Nephron progenitor cell (in vitro differentiated cells): ENCODE data around the gene IKZF3.

Experiments used
- DNase-seq: peaks from one replicate; pipeline ENCODE4 v3.0.0; 2021
- H3K27ac Mint-ChIP-seq: 2 replicates; pipeline ENCODE4 v1.8.0; 2021; ENCODE audit warnings: mild to moderate bottlenecking, moderate library complexity, mixed read lengths
- H3K27me3 Mint-ChIP-seq: 2 replicates; pipeline ENCODE4 v1.8.0; 2021; ENCODE audit warnings: mild to moderate bottlenecking, low read depth, mixed read lengths; ENCODE audit not compliant: poor library complexity
- H3K36me3 Mint-ChIP-seq: 2 replicates; pipeline ENCODE4 v1.8.0; 2021; ENCODE audit warnings: low read depth, mixed read lengths
- H3K4me1 Mint-ChIP-seq: 2 replicates; pipeline ENCODE4 v1.8.0; 2021; ENCODE audit warnings: mixed read lengths
- H3K4me3 Mint-ChIP-seq: 2 replicates; pipeline ENCODE4 v1.8.0; 2021; ENCODE audit warnings: mild to moderate bottlenecking, moderate library complexity, mixed read lengths
- H3K9me3 Mint-ChIP-seq: 2 replicates; pipeline ENCODE4 v1.8.0; 2021; ENCODE audit warnings: mild to moderate bottlenecking, moderate library complexity, mixed read lengths
- TF ChIP-seq, protein P1 (sequence below): fragments of 200-600 bp; sonication (generic); IDR thresholded peaks from 2 replicates; pipeline ENCODE4 v1.5.0; 2021; ENCODE audit warnings: antibody characterized with exemption

IKZF3 gene

DNA sequence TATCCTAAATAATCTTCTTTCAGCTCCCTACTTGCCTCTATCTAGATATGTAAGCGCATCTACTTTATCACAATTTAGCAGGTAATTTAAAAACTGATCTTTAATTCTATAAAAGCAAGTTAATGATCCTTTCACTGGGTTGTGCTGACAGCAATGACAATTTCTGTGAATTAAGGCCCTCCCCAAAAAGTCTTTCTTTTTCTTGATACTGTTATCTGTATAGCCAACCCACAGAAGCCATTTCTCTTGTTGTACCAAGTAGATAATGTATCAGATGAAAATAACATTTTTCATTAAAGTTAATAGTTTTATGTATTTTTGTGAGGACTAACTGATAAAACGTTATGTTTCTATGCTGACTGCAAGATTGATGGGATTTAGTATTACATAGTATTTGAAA lies 7.7 kb upstream of the IKZF3 start:
- H3K36me3 Mint-ChIP-seq, result no peaks in the 10 kb centered on the region
- peaks cover 18% of the 10 kb centered on the region for H3K9me3 Mint-ChIP-seq
- H3K27me3 Mint-ChIP-seq, result peaks cover 51% of the 10 kb centered on the region
- no peak overlapping the region for H3K4me3 Mint-ChIP-seq
- H3K27ac Mint-ChIP-seq, result no peak overlapping the region
- TF ChIP-seq, protein P1, sequence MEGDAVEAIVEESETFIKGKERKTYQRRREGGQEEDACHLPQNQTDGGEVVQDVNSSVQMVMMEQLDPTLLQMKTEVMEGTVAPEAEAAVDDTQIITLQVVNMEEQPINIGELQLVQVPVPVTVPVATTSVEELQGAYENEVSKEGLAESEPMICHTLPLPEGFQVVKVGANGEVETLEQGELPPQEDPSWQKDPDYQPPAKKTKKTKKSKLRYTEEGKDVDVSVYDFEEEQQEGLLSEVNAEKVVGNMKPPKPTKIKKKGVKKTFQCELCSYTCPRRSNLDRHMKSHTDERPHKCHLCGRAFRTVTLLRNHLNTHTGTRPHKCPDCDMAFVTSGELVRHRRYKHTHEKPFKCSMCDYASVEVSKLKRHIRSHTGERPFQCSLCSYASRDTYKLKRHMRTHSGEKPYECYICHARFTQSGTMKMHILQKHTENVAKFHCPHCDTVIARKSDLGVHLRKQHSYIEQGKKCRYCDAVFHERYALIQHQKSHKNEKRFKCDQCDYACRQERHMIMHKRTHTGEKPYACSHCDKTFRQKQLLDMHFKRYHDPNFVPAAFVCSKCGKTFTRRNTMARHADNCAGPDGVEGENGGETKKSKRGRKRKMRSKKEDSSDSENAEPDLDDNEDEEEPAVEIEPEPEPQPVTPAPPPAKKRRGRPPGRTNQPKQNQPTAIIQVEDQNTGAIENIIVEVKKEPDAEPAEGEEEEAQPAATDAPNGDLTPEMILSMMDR, result no peak
- no peaks in the 10 kb centered on the region for H3K4me1 Mint-ChIP-seq
- no peak for DNase-seq

DNA sequence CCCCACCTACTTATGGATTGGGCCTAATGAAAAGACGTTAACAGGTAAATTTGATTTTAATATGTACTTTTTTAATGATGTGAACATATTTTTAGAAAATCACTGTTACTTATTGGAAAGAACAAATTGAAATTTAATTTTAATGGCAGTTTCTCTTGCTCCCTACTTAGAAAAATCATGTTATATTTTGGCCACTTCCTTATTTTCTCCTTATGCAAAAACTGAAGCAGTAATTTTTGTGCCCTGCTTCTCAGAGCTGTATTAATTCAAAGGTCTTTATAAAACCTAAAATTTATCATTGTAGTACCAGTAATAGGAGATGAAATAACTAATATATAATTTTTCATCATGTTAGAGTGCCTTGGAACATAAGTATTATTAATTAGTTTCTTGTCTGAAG lies 6.7 kb upstream of the IKZF3 start:
- Mint-ChIP-seq H3K27ac (no peak overlapping the region), H3K4me1 (no peaks in the 10 kb centered on the region), H3K4me3 (no peak overlapping the region), H3K27me3 (peaks cover 51% of the 10 kb centered on the region), H3K36me3 (no peaks in the 10 kb centered on the region), H3K9me3 (peaks cover 18% of the 10 kb centered on the region)
- TF ChIP-seq, protein P1, result no peak
- no peak for DNase-seq

DNA sequence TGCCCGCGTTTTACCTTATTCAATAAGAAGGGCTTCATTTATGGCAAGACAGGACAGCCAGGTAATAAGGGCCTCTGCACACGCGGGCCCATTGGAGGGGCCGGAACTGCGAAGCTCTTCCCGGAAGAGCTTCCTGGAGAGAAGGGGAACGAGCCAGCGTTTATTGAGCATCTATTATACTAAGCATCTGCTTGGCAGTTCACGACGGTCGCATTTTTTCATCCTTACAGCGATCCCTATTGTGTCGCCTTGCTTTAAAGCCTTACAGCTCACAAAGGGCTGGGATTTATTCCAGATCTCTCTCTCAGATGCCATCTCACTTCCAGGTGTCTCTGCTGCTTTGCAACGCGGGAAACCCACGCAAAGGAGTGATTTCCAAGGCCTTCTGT lies 4.4 kb upstream of the IKZF3 start:
- Mint-ChIP-seq H3K36me3 (peaks cover under 1% of the 10 kb centered on the region), H3K27me3 (peaks cover 58% of the 10 kb centered on the region), H3K4me1 (peaks cover 5% of the 10 kb centered on the region), H3K27ac (no peak overlapping the region), H3K4me3 (no peak overlapping the region), H3K9me3 (peaks cover 23% of the 10 kb centered on the region)
- DNase-seq, result no peak
- TF ChIP-seq, protein P1, result no peak

DNA sequence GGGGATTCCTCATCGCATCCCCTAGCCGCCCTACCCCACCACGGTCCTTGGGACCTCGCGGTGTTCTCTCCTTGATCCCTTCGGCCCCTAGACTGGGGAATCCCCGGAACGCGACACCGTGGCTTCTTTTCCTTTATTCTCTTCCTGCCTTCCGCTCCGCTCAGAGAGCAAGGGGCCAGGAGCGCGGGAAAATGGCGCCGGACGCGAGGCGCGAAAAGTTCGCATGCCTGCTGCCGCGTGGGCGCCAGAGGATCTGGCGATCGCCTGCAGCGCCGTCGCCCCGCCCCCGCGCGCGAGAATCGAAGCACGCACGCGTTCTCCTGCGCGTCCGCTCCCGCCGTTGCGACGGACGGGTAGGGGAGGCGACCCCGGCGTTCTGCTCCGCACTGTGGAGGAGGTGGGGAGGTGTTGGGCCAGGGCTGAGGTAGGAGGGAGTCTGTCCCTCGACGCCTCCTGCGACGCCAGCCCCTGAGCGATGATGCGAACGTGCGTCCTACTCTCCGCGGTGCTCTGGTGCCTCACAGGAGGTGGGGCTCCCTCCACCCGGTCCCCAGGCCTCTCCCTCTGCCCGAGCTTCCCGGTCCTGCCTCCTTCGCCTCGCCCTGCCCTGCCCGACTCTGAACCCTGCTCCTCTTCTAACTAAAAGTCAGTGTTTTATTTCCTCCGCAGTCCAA lies 3.9 kb upstream of the IKZF3 start, which contains the start of gene ZPBP2:
TSS of gene ZPBP2 (plus strand) at position 323 of the 674 bp plus-strand sequence. CDS start at position 476, 153 bp downstream.
- Mint-ChIP-seq H3K9me3 (peaks cover 28% of the 10 kb centered on the region), H3K4me3 (no peak within 1 kb of the TSS), H3K27ac (no peak within 1 kb of the TSS), H3K36me3 (peaks cover 5% of the 10 kb centered on the region), H3K27me3 (peaks cover 63% of the 10 kb centered on the region), H3K4me1 (peaks cover 5% of the 10 kb centered on the region)
- TF ChIP-seq, protein P1, result no peak
- DNase-seq, result no peak

DNA sequence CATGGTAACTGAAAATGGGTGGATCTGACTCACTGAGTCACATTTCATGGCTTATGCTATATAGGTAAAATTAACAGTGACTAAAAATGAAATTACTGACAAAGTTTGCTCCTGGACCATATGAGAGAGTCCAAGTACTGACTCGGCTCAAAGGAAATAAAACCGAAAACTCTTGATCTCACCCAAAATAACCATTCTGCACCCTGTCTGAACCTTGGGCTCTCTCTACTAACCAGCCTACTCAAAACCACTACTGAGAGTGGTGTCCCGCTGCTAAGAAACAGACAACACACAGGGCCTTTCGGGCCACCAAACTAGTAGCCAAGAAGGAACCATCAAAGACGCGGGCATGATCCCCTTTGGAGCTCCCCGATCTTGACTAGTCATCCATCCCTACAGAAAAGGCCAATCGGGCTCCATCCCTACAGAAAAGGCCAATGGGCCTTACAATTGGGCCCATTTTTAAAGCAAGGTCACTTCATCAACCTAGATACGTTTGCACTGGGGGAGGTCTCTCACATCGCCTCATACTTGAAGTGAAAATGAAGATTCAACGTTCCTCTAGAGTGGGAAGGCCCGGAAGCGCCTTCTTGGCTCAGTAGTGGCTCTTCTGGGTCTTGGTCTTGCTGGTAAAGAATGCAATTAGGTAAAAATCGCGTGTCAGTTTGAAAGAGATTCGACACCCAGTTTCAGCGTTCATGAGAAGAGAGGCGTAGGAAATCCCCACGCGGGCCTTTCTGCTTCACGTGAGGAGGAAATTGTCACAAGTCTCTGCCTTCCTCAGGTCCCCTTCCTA lies 3.2 kb upstream of the IKZF3 start:
- Mint-ChIP-seq H3K4me1 (peaks cover 5% of the 10 kb centered on the region), H3K36me3 (peaks cover 5% of the 10 kb centered on the region), H3K9me3 (peaks cover 28% of the 10 kb centered on the region), H3K4me3 (no peak overlapping the region), H3K27ac (no peak overlapping the region), H3K27me3 (peaks cover 70% of the 10 kb centered on the region)
- TF ChIP-seq, protein P1, result no peak
- DNase-seq, result no peak
